H9 (cell line): ENCODE results near the gene CREB3L4. TPM values are rescaled to one million over a fixed set of nuclear protein-coding genes. Genes with fewer than 3 reads are reported as not detected.

Experiments used
- DNase-seq: peaks from one replicate; pipeline ENCODE4 v3.0.0-alpha.2; 2017
- H2AFZ ChIP-seq: one replicate; pipeline ENCODE4 v1.6.1; 2013; ENCODE audit warnings: mild to moderate bottlenecking, low read length, control low read depth, moderate library complexity
- H2AK5ac ChIP-seq: 2 replicates; pipeline ENCODE4 v1.6.1; 2013; ENCODE audit warnings: low read length, control low read depth, mixed read lengths; ENCODE audit not compliant: insufficient read length
- H2BK120ac ChIP-seq: one replicate; pipeline ENCODE4 v1.6.1; 2013; ENCODE audit warnings: low read depth, mild to moderate bottlenecking, low read length, control low read depth, inconsistent platforms; ENCODE audit not compliant: poor library complexity, severe bottlenecking
- H2BK12ac ChIP-seq: 2 replicates; pipeline ENCODE4 v1.6.1; 2013; ENCODE audit warnings: low read length, control low read depth, mixed read lengths, low read depth; ENCODE audit not compliant: insufficient read length
- H2BK15ac ChIP-seq: 2 replicates; pipeline ENCODE4 v1.6.1; 2013; ENCODE audit warnings: low read depth, low read length, control low read depth
- H2BK20ac ChIP-seq: one replicate; pipeline ENCODE4 v1.6.1; 2013; ENCODE audit warnings: low read depth, mild to moderate bottlenecking, low read length, control low read depth, inconsistent platforms; ENCODE audit not compliant: poor library complexity, severe bottlenecking
- H2BK5ac ChIP-seq: 2 replicates; pipeline ENCODE4 v1.6.1; 2013; ENCODE audit warnings: low read length, control low read depth, mixed read lengths; ENCODE audit not compliant: insufficient read length
- H3K14ac ChIP-seq: 2 replicates; pipeline ENCODE4 v1.6.1; 2013; ENCODE audit warnings: low read length, control low read depth; ENCODE audit not compliant: insufficient read depth
- H3K18ac ChIP-seq: 2 replicates; pipeline ENCODE4 v1.6.1; 2013; ENCODE audit warnings: low read depth, mild to moderate bottlenecking, mixed read lengths, low read length, control low read depth; ENCODE audit not compliant: insufficient read length
- H3K23ac ChIP-seq: 2 replicates; pipeline ENCODE4 v1.6.1; 2013; ENCODE audit warnings: low read length, control low read depth, mixed read lengths, low read depth; ENCODE audit not compliant: insufficient read length
- H3K23me2 ChIP-seq: 2 replicates; pipeline ENCODE4 v1.6.1; 2013; ENCODE audit warnings: low read depth, mild to moderate bottlenecking, mixed read lengths, low read length, control low read depth; ENCODE audit not compliant: insufficient read length, poor library complexity, severe bottlenecking
- H3K27ac ChIP-seq: 2 replicates; pipeline ENCODE4 v1.5.1; 2013; ENCODE audit warnings: low read length, control low read depth, mixed read lengths, low read depth; ENCODE audit not compliant: insufficient read length
- H3K27me3 ChIP-seq: 2 replicates; pipeline ENCODE4 v1.6.1; 2013; ENCODE audit warnings: low read length, control low read depth, inconsistent platforms; ENCODE audit not compliant: insufficient read depth
- H3K4ac ChIP-seq: 2 replicates; pipeline ENCODE4 v1.6.1; 2013; ENCODE audit warnings: low read depth, mild to moderate bottlenecking, control low read depth, inconsistent platforms, low read length, moderate library complexity
- H3K4me1 ChIP-seq: 2 replicates; pipeline ENCODE4 v1.6.1; 2013; ENCODE audit warnings: low read length, control low read depth, inconsistent platforms; ENCODE audit not compliant: insufficient read depth
- H3K4me2 ChIP-seq: 2 replicates; pipeline ENCODE4 v1.6.1; 2013; ENCODE audit warnings: low read length, control low read depth, mixed read lengths; ENCODE audit not compliant: insufficient read length, insufficient read depth
- H3K56ac ChIP-seq: 2 replicates; pipeline ENCODE4 v1.6.1; 2013; ENCODE audit warnings: low read depth, mild to moderate bottlenecking, mixed read lengths, low read length, control low read depth; ENCODE audit not compliant: insufficient read length
- H3K79me1 ChIP-seq: 2 replicates; pipeline ENCODE4 v1.6.1; 2013; ENCODE audit warnings: low read depth, mild to moderate bottlenecking, moderate library complexity, low read length, control low read depth, inconsistent platforms; ENCODE audit not compliant: insufficient read depth, poor library complexity, severe bottlenecking
- H3K79me2 ChIP-seq: 2 replicates; pipeline ENCODE4 v1.6.1; 2013; ENCODE audit warnings: low read length, control low read depth, inconsistent platforms; ENCODE audit not compliant: insufficient read depth
- H3K9ac ChIP-seq: 2 replicates; pipeline ENCODE4 v1.6.1; 2013; ENCODE audit warnings: low read length, control low read depth, mixed read lengths; ENCODE audit not compliant: insufficient read length; ENCODE audit errors: extremely low read depth
- H3K9me3 ChIP-seq: one replicate; pipeline ENCODE4 v1.6.1; 2013; ENCODE audit warnings: low read depth, low read length, inconsistent platforms; ENCODE audit not compliant: control insufficient read depth
- H3T11ph ChIP-seq: one replicate; pipeline ENCODE4 v1.6.1; 2013; ENCODE audit warnings: mild to moderate bottlenecking, low read length, control low read depth, inconsistent platforms
- H4K20me1 ChIP-seq: one replicate; pipeline ENCODE4 v1.6.1; 2013; ENCODE audit not compliant: control insufficient read depth, insufficient read length, insufficient read depth
- H4K5ac ChIP-seq: 2 replicates; pipeline ENCODE4 v1.6.1; 2013; ENCODE audit warnings: low read depth, mild to moderate bottlenecking, mixed read lengths, low read length, control low read depth; ENCODE audit not compliant: insufficient read length
- H4K8ac ChIP-seq: replicated peaks from 2 replicates; pipeline ENCODE4 v1.6.1; 2013; ENCODE audit warnings: low read length, control low read depth, mixed read lengths, low read depth; ENCODE audit not compliant: insufficient read length
- H4K91ac ChIP-seq: 2 replicates; pipeline ENCODE4 v1.6.1; 2013; ENCODE audit warnings: low read depth, mild to moderate bottlenecking, moderate library complexity, mixed read lengths, low read length, control low read depth; ENCODE audit not compliant: insufficient read length
- H3K27ac Mint-ChIP-seq, 3 experiments: 2 replicates in 2 of 3; 3 replicates in 1 of 3; pipeline ENCODE4 v1.8.0; 2020 to 2021; ENCODE audit warnings: mixed read lengths in 3 of 3, mild to moderate bottlenecking in 1 of 3, moderate library complexity in 1 of 3
- H3K27me3 Mint-ChIP-seq: 2 replicates; pipeline ENCODE4 v1.8.0; 2021; ENCODE audit warnings: low read depth, mild to moderate bottlenecking, moderate library complexity, mixed read lengths
- H3K36me3 Mint-ChIP-seq, 3 experiments: 2 replicates in 2 of 3; 3 replicates in 1 of 3; pipeline ENCODE4 v1.8.0; 2020 to 2021; ENCODE audit warnings: low read depth in 3 of 3, mixed read lengths in 3 of 3; ENCODE audit not compliant: insufficient read depth in 1 of 3
- H3K4me1 Mint-ChIP-seq, 2 experiments: 2 replicates each; pipeline ENCODE4 v1.8.0; 2020; ENCODE audit warnings: mixed read lengths in 2 of 2
- H3K4me3 Mint-ChIP-seq, 2 experiments: 2 replicates in 1 of 2; 3 replicates in 1 of 2; pipeline ENCODE4 v1.8.0; 2020 to 2021; ENCODE audit warnings: mild to moderate bottlenecking in 2 of 2, mixed read lengths in 2 of 2, moderate library complexity in 1 of 2
- H3K9me3 Mint-ChIP-seq, 2 experiments: 2 replicates in 1 of 2; 3 replicates in 1 of 2; pipeline ENCODE4 v1.8.0; 2020; ENCODE audit warnings: mild to moderate bottlenecking in 2 of 2, mixed read lengths in 2 of 2, moderate library complexity in 1 of 2
- CTCF ChIP-seq: fragments of 200-600 bp; sonication (generic); conservative IDR thresholded peaks from 3 replicates; pipeline ENCODE4 v1.8.0; 2021; ENCODE audit warnings: antibody characterized with exemption, mild to moderate bottlenecking
- WGBS: extraction: QIAGEN DNeasy Blood & Tissue Kit; methylation state at CpG from one replicate; pipeline ENCODE4 v1.1.7; 2013; ENCODE audit warnings: missing lambda C conversion rate, low lambda C conversion rate, mixed read lengths; ENCODE audit not compliant: insufficient read length; ENCODE audit errors: extremely low coverage; 5-methylcytosine and 5-hydroxymethylcytosine counted together
- total RNA-seq: library from RNA; stranded (reverse); gene quantifications from 2 replicates; pipeline ENCODE4 v1.2.1, GENCODE V29; 2021

The CREB3L4 gene
- total RNA-seq, 1 experiment from 2014 or later, result 27.6 TPM

- Histone ChIP-seq H4K91ac (no peak overlapping the region), H2BK5ac (no peak overlapping the region), H3T11ph (no peak overlapping the region), H3K79me1 (peaks cover 3% of the 10 kb centered on the region), H3K4ac (no peak overlapping the region), H3K4me2 (peak overlapping the region; percentile 52), H3K9me3 (no peaks in the 10 kb centered on the region), H3K23me2 (peaks cover 5% of the 10 kb centered on the region), H4K20me1 (peaks cover 1% of the 10 kb centered on the region), H2BK15ac (no peak overlapping the region), H2BK20ac (no peak overlapping the region), H2AK5ac (no peak overlapping the region), H3K18ac (no peak overlapping the region), H2BK12ac (no peak overlapping the region), H3K27me3 (no peaks in the 10 kb centered on the region), H4K5ac (no peak overlapping the region), H3K56ac (no peak overlapping the region), H3K79me2 (no peaks in the 10 kb centered on the region), H3K9ac (peak overlapping the region; percentile 61), H3K27ac (no peak overlapping the region), H2BK120ac (no peak overlapping the region), H3K4me1 (no peaks in the 10 kb centered on the region; the same call in 1 of the 2 replicates), H3K23ac (no peak overlapping the region), H4K8ac (no peak overlapping the region), H2AFZ (no peak overlapping the region), H3K14ac (peak overlapping the region; percentile 75)
- no peak for TF ChIP-seq CTCF
- peak; percentile 53 for DNase-seq
- H3K27ac Mint-ChIP-seq, result peak overlapping the region in 1 of 3 experiments; percentile 83; a peak in 2 of 7 replicates
- peaks cover 10 to 17% of the 10 kb centered on the region in 2 experiments for H3K4me1 Mint-ChIP-seq
- H3K27me3 Mint-ChIP-seq, result no peaks in the 10 kb centered on the region
- no CpG with 5 or more reads among the region's 95 CpGs for WGBS
- peak overlapping the region; percentile 82 to 93 for H3K4me3 Mint-ChIP-seq
- peaks cover 13 to 55% (median 39%) of the 10 kb centered on the region in 3 experiments for H3K36me3 Mint-ChIP-seq
- no peaks in the 10 kb centered on the region for H3K9me3 Mint-ChIP-seq
Observed at GRCh38 chr1:153945795-153946621, 21.7 kb upstream of the CREB3L4 start.
